NCI-H526 treated with DMSO at 0.1 percent for 48 hours (cell line): Measurements from ENCODE around the gene ELP5.

Experiments
- DNase-seq: peaks from one replicate; lab custom pipeline; 2025; lab: John Stamatoyannopoulos, UW

Gene ELP5

GRCh38 chr17:7285679-7286078 lies 33.7 kb downstream of the ELP5 start:
- DNase-seq, result no peak

DNA sequence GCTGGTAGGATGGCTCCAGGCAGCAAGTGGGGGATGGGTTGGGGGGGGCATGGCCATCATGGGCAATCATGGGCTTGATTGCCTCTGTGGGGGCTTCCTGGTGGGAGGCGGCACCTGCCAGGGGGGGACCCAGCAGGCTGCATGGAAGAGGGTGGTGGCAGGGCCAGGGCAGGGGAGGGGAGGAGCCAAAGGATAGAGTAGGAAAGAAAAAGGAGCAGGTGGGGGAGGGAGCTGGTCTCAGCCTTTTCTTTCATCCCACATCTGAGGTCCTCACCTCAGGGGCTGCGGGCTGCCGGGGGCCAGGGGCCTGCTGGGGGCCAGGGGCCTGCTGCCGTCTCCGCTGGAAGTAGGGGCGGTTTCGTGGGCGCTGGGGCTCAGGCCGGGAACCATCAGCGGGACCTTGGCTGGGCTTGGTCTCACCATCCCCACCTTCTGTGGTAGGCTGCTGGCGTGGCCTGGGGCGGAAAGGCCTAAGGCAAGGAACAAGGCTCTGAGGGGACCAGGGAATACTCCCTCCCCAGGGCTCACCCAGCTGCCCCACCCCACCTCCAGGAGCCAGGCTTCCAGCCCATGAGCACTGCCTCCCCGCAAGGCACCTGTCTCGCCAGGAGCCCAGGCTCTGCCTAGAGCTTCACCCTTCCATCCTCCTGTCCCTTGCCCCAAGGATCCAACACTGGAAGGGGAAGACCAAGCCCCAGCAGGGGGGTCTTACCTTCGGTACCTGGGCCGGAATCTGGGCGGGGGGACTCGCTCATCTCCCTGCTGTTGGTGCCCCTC lies 37.4 kb downstream of the ELP5 start:
- no peak for DNase-seq

- DNase-seq, result no peak
Observed at GRCh38 chr17:7290166-7290565, 38.2 kb downstream of the ELP5 start.

GRCh38 chr17:7290685-7291084 lies 38.7 kb downstream of the ELP5 start:
- no peak for DNase-seq

DNA sequence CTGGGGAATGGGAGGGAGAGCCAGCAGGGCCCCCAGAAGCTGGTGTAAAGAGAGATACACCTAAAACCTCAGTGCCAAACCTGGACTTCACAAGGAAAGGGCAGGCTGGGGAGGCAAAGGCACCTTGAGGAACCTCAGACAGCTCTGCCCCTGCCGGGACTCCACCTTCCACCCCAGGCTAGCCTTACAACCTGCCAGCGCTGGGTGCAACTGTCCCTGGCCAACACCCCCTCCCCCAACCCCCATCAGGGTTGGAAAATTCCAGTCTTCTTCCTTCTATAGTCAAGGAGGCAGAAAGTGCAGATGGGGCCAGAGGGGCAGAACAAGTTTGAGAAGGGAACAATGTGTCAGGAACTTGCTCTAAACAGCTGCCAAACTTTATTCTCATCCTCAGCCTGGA lies 40.2 kb downstream of the ELP5 start:
- no peak for DNase-seq

- DNase-seq, result no peak
Observed at GRCh38 chr17:7292729-7293128, 40.7 kb downstream of the ELP5 start.

DNA sequence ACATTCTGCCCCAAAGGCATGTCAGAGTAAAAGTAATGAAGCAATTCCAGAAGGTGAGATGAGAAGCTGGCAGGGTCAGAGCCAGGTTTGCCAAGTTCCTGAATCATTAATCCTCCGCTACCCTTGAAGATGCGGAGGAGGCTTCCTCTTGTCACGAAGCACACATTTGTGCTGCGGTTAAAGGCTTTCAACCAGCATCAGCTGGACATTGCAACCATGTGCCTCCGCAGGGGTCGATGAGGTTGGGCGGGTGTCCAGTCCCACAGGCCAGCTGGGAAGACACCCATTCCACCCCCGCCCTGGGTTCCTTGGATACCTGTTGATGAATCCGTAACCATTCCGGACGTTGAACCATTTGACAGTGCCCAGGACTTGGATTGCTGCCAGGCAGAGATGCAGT lies 41.1 kb downstream of the ELP5 start:
- DNase-seq, result no peak

DNA sequence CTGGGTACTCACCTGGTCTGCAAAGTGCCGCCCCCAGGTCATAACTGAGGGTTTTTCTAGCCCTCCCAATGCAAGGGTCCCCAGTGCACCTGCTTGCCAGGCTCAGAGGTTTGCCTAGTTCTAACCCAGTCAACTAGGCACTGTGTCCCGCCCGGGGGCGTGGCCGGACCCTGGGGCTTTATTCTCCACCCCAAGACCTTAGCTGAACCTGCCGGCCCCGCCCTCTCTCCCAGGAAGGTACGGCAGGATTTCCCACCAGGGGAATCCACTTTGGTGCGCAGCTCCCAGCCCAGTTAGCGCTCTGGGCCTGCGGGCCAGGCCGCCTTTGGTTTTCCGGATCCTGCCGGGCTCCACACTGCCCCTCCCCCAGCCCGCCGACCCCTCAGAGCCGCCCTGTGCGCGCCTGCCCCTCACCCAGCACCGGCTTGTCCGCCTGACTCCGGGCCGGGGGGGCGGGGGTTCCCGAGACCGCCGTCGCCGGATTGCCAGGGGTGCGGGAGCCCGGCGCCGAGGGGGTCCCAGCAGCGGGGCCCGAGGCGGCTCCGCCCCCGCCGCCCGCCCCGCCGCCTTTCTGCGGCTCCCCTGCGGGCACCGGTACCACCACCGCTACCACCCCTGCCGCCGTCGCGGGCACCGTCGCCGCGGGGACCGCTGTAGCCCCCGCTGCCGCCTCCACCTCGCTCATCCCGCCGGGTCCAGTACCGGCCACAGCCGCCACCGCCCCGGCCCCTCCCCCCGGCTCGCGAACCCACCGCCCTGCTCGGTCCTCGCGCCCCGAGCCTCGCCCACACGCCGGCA lies 42.0 kb downstream of the ELP5 start:
- no peak for DNase-seq

DNA sequence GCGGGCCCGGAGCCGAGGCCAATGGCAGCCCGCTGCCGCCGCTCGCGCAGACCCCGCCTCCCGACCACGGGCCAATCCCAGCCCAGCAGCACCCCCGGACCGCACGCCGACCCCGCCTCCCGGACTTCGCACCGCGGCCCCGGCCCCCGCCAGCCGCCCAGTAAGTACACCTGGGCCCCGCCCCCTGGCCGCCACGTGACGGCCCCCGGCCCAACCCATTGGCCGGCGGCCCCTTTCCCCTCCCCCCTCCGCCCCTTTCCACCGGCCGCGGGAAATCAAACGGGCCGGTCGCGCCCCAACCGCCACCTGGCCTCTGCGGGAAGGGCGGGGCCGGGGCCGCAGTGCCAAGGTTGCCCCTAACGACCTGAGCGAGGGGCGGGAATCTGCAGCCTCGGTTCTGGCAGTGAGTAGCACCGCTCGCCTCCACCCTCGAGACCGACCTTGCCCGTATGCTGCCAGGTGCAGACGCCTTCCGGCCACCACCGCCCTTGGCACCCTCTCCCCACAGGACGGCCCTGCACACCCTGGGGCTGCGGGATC lies 42.7 kb downstream of the ELP5 start, which contains the start of gene YBX2:
TSS of gene YBX2 (minus strand) at position 26 of the 540 bp plus-strand sequence. CDS start 139 bp downstream, outside the sequence.
- DNase-seq, result peak; percentile 86

- DNase-seq, result no peak
Observed at GRCh38 chr17:7295230-7296180, 43.5 kb downstream of the ELP5 start.

DNA sequence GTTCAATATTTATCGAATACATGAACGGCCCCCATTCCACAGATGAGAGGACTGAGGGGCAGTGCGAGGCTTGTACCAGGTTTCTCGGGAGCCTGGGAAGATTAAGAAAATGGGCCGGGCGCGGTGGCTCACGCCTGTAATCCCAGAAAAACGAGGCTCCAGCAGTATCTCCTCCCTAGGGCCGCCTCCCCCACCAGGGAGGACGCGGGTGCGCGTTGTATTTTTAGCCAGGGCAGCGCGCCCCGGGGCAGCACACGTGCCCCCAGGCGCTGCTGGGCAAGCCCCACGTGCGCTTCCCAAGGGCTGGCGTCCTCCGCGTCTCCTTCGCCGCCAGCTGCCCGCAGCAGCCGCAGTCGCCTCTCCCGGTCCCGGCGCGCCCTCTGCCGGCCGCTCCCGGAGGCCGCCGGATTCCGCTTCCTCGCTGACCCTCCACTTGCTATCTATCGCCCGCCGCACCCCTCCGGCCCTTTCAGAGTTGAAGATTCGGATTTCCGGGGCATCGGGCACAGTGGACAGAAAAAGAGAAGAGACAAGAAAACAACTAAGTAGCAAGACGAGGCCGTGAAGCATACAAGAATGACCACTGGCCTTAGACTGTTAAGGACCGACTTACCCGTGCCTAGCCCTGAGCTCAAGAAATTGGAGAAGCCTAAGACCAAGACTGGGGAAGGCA lies 44.3 kb downstream of the ELP5 start:
- peak; percentile 24 for DNase-seq

- no peak for DNase-seq
Observed at GRCh38 chr17:7304179-7304578, 52.2 kb downstream of the ELP5 start.

GRCh38 chr17:7306911-7307685 lies 55.1 kb downstream of the ELP5 start, which contains the start of gene EIF5A:
Gene EIF5A (plus strand): TSS chr17:7307628. CDS start chr17:7309636, 2,008 bp downstream.
- peak; percentile 97 for DNase-seq

DNA sequence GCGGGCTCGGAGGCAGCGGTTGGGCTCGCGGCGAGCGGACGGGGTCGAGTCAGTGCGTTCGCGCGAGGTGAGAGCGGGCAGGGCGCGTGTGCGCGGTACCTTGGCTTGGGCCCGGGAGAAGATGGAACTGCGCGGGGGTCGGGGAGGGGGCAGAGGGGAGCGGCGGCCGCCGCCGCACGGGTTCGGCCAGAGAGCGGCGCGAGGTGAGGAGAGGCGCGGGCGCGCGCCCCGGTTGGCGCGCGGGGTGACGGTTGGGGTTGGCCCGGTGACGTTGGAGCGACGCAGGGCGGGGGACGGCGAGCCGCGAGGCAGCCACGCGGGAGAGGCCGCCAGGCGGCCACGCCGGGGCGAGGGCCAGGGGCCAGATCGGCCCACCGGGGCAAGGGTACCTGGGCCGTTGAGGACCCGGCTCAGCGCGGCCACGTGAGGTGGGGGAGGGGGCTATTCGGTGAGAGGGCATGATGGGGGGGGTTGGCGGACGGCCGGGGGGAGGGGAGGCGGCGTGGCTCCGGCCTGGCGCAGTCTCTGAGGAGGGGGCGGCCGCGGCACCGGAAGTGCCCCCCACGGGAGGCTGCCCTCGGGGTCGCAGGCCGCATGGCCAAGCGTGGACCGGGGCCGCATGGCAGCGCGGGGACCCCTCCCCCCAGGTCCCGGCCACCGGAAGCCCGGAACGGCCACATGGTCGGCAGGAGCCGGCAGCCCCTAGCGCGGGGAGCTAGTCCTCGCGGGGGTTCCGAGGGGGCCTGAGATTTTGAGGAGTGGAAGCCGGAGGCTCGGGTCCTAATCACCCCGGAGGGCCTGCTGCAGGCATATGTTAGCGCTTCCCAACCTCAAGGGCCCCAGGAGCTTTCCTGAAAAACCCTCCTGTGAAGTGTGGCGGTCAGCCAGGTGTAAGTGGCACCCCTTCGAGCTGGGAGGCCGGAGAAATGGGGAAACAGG lies 55.9 kb downstream of the ELP5 start:
- no peak for DNase-seq

- DNase-seq, result peak; percentile 26
Observed at GRCh38 chr17:7308625-7309433, 56.8 kb downstream of the ELP5 start.
